Nephron progenitor cell (in vitro differentiated cells): ENCODE results near the gene SLAMF9.

Experiments used
- DNase-seq: peaks from one replicate; pipeline ENCODE4 v3.0.0; 2021
- H3K27ac Mint-ChIP-seq: 2 replicates; pipeline ENCODE4 v1.8.0; 2021; ENCODE audit warnings: mild to moderate bottlenecking, moderate library complexity, mixed read lengths
- H3K27me3 Mint-ChIP-seq: 2 replicates; pipeline ENCODE4 v1.8.0; 2021; ENCODE audit warnings: mild to moderate bottlenecking, low read depth, mixed read lengths; ENCODE audit not compliant: poor library complexity
- H3K36me3 Mint-ChIP-seq: 2 replicates; pipeline ENCODE4 v1.8.0; 2021; ENCODE audit warnings: low read depth, mixed read lengths
- H3K4me1 Mint-ChIP-seq: 2 replicates; pipeline ENCODE4 v1.8.0; 2021; ENCODE audit warnings: mixed read lengths
- H3K4me3 Mint-ChIP-seq: 2 replicates; pipeline ENCODE4 v1.8.0; 2021; ENCODE audit warnings: mild to moderate bottlenecking, moderate library complexity, mixed read lengths
- H3K9me3 Mint-ChIP-seq: 2 replicates; pipeline ENCODE4 v1.8.0; 2021; ENCODE audit warnings: mild to moderate bottlenecking, moderate library complexity, mixed read lengths
- CTCF ChIP-seq: fragments of 200-600 bp; sonication (generic); IDR thresholded peaks from 2 replicates; pipeline ENCODE4 v1.5.0; 2021; ENCODE audit warnings: antibody characterized with exemption

SLAMF9 gene

GRCh38 chr1:159941141-159941540 is 12.9 kb downstream of the SLAMF9 start:
- no peak for TF ChIP-seq CTCF
- peak overlapping the region; percentile 55 for H3K4me3 Mint-ChIP-seq

DNA sequence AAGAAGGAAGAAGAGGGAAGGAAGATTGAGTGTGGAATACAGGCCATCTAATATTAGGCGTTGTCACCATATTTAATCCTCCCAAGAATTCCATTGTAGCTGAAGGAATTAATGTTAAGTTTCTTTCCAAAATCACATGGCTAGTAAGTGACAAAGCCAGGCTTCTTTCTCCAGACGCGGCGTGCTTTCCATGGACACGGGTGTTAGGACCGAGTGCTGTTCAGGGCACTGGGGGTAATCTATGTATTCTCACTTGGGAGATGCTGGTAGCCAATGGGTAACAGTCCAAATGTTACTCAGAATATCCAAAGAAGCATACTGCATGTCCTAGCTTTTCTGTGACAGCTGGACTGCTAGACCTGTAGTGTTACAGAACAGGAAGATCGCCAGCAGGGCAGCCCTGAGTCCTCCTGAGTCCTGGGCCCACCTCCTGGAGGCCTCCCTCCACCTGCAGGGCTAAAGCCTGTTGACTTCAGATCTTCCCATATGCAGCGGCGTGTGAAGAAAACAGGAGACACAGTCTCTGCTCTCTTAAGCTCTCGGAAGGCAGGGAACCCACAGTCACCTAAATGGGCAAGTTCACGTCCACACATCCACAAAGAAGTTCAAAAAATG is 13.9 kb downstream of the SLAMF9 start:
- Mint-ChIP-seq H3K36me3 (peaks cover 21% of the 10 kb centered on the region), H3K4me3 (no peak overlapping the region), H3K27ac (no peak overlapping the region), H3K27me3 (peaks cover 14% of the 10 kb centered on the region), H3K4me1 (peaks cover 76% of the 10 kb centered on the region), H3K9me3 (no peaks in the 10 kb centered on the region)
- no peak for DNase-seq
- TF ChIP-seq CTCF = no peak

More at GRCh38 chr1:159941141-159941540, 12.9 kb downstream of the SLAMF9 start:
- Mint-ChIP-seq H3K4me1 (peaks cover 83% of the 10 kb centered on the region), H3K9me3 (no peaks in the 10 kb centered on the region), H3K27me3 (peaks cover 15% of the 10 kb centered on the region), H3K27ac (peak overlapping the region; percentile 85), H3K36me3 (peaks cover 11% of the 10 kb centered on the region)
- no peak for DNase-seq

DNA sequence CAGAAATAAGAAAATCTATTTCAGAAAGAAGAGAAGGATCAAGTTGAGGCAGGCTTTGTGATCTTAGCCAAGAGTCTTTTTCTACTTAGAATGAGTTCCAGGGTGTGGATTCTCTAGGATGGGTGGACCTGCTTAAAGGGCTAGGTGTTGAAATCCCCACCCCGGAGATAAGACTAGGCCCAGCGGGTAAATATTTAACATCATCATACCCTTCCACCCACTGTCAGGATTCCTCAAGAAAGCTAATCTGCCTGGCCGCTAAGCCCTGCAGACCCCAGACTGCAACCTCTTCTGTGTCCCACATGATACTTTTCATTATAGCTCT is 14.4 kb downstream of the SLAMF9 start:
- H3K27ac Mint-ChIP-seq = no peak overlapping the region
- TF ChIP-seq CTCF = no peak
- no peak for DNase-seq
- H3K4me3 Mint-ChIP-seq = no peak overlapping the region
- H3K27me3 Mint-ChIP-seq = peaks cover 14% of the 10 kb centered on the region
- peaks cover 72% of the 10 kb centered on the region for H3K4me1 Mint-ChIP-seq
- no peaks in the 10 kb centered on the region for H3K9me3 Mint-ChIP-seq
- peaks cover 26% of the 10 kb centered on the region for H3K36me3 Mint-ChIP-seq

DNA sequence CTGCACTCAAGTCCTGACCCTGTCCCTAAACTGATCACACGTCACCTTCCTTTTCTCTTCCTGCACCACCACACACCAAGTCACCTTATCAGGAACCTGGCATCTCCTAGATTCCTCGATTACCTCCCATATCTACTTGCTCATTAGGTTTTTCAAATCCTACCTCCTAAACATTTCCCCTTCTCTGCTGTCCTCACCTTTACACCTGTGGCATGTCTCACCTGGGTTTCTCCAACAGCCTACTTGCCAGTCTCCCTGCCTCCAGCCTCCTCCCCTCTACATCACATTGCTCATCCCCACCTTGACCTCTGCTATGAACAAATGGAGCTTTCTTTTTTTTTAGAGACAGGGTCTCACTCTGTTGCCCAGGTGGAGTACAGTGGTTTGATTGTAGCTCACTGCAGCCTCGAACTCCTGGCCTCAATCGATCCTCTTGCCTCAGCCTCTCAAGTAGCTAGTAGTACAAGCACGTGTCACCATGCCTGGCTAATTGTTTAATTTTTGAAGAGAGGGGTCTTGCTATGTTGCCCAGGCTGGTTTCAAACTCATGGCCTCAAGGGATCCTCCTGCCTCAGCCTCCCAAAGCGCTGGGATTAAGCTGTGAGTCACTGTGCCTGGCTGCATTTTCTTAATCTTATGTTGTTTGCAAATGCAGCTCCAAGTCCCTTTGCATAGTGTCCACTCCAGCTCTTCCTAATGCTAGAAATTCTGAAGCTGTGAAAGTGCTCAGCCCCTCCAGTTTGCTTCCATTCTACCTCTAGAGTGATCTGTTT is 14.9 kb downstream of the SLAMF9 start:
- DNase-seq = no peak
- H3K27ac Mint-ChIP-seq = peak overlapping the region; percentile 54
- H3K9me3 Mint-ChIP-seq = no peaks in the 10 kb centered on the region
- peaks cover 66% of the 10 kb centered on the region for H3K4me1 Mint-ChIP-seq
- TF ChIP-seq CTCF = no peak
- H3K27me3 Mint-ChIP-seq = peaks cover 14% of the 10 kb centered on the region
- no peak overlapping the region for H3K4me3 Mint-ChIP-seq
- peaks cover 28% of the 10 kb centered on the region for H3K36me3 Mint-ChIP-seq

DNA sequence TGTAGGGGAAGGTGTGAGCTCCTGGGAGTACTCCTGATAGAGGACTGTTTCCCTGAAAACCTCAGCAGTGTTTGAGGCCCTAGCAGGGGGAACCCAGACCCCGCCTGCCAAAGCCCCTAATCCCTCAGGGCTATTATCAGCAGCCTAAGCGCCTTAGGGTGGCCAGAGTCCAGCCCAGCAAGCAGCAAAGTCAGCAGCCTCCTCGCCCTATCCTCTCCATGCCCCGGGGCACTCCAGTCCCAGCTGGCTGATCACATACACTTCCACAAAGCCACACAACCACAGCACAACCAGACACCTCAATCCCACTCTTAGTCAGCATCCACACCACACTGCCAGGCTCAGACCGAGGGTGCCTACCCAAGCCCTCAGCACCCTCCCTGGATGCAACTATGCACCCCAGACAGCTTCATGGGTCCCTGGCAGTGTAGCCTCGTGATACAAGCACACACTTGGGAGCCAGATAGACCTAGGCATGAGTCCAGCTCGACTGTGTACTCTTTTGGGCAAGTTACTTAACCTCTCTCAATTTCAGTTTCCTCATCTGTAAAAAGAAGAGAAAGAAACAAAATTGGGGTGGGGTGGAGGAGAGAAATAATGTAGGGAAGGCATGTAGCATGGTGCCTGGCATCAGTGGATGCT is 15.7 kb downstream of the SLAMF9 start:
- Mint-ChIP-seq H3K4me3 (no peak overlapping the region), H3K27me3 (peaks cover 14% of the 10 kb centered on the region), H3K27ac (no peak overlapping the region), H3K9me3 (no peaks in the 10 kb centered on the region), H3K36me3 (peaks cover 35% of the 10 kb centered on the region), H3K4me1 (peaks cover 58% of the 10 kb centered on the region)
- no peak for TF ChIP-seq CTCF
- DNase-seq = no peak
